ENCODE measurements around the gene GABPB2. TPM values are rescaled to one million over a fixed set of nuclear protein-coding genes. Genes with fewer than 3 reads are reported as not detected.

GABPB2 gene
- polyA plus RNA-seq, 3 donors: 2.2 to 14.0 (median 2.2) TPM

GRCh38 chr1:151144474-151145303, 74.1 kb downstream of the GABPB2 start:
- Histone ChIP-seq H3K36me3 (replicated peaks in 1 of 2; ENCODE audit: control insufficient read depth in 1 of 2, insufficient read depth in 2 of 2, low read length in 2 of 2) (no peaks in the 10 kb centered on the region), H3K9ac (ENCODE audit: insufficient read depth, low read length, poor library complexity, severe bottlenecking) (no peak overlapping the region), H3K27ac (ENCODE audit: low read depth in 1 of 2, low read length in 2 of 2) (no peak overlapping the region), H3K9me3 (replicated peaks in 1 of 2; ENCODE audit: control insufficient read depth in 1 of 2, insufficient read depth in 1 of 2, low read length in 2 of 2) (no peaks in the 10 kb centered on the region), H3K4me2 (replicated peaks; ENCODE audit: extremely low read depth, low read length, poor library complexity, severe bottlenecking) (no peak overlapping the region), H3K79me2 (ENCODE audit: insufficient read depth, low read length) (no peaks in the 10 kb centered on the region), H3K27me3 (ENCODE audit: control insufficient read depth in 2 of 2, insufficient read depth in 2 of 2, low read length in 2 of 2) (peaks cover 2 to 19% of the 10 kb centered on the region in 2 donors), H3K4me3 (replicated peaks in 1 of 3; ENCODE audit: low read depth in 2 of 3, low read length in 3 of 3) (no peak overlapping the region), H3K4me1 (ENCODE audit: control insufficient read depth in 1 of 2, insufficient read depth in 2 of 2, low read length in 2 of 2) (peaks cover 13 to 23% of the 10 kb centered on the region in 2 donors), H2AFZ (ENCODE audit: insufficient read depth, low read depth, low read length, poor library complexity, severe bottlenecking) (no peak overlapping the region), H4K20me1 (ENCODE audit: insufficient read depth, low read length) (no peaks in the 10 kb centered on the region)
- Mint-ChIP-seq H3K27ac (peak overlapping the region in 1 of 7 donors; percentile 9), H3K4me3 (peak overlapping the region; percentile 93 to 100), H3K4me1 (peaks cover 24% of the 10 kb centered on the region), H3K27me3 (ENCODE audit: low read depth in 3 of 3) (peaks cover 26 to 44% (median 34%) of the 10 kb centered on the region in 3 donors), H3K36me3 (peaks cover 0 to 4% of the 10 kb centered on the region in 2 donors), H3K9me3 (peaks cover 0 to 3% (median 0%) of the 10 kb centered on the region in 7 donors)
- TF ChIP-seq, protein P1, sequence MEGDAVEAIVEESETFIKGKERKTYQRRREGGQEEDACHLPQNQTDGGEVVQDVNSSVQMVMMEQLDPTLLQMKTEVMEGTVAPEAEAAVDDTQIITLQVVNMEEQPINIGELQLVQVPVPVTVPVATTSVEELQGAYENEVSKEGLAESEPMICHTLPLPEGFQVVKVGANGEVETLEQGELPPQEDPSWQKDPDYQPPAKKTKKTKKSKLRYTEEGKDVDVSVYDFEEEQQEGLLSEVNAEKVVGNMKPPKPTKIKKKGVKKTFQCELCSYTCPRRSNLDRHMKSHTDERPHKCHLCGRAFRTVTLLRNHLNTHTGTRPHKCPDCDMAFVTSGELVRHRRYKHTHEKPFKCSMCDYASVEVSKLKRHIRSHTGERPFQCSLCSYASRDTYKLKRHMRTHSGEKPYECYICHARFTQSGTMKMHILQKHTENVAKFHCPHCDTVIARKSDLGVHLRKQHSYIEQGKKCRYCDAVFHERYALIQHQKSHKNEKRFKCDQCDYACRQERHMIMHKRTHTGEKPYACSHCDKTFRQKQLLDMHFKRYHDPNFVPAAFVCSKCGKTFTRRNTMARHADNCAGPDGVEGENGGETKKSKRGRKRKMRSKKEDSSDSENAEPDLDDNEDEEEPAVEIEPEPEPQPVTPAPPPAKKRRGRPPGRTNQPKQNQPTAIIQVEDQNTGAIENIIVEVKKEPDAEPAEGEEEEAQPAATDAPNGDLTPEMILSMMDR (IDR thresholded peaks at IDR 0.05): no peak
- no peak for DNase-seq
- intact Hi-C loops (cut with micrococcal nuclease): no loop called here
- 89% methylated on average over 5 of the region's 7 CpGs for WGBS (ENCODE audit: insufficient coverage)

GRCh38 chr1:151145304-151146071, 74.9 kb downstream of the GABPB2 start:
- peaks cover 30 to 43% (median 34%) of the 10 kb centered on the region in 3 donors for H3K27me3 Mint-ChIP-seq (ENCODE audit: low read depth in 3 of 3)
- peak overlapping the region; percentile 69 for H3K9ac ChIP-seq (ENCODE audit: insufficient read depth, low read length, poor library complexity, severe bottlenecking)
- peaks cover 24% of the 10 kb centered on the region for H3K4me1 Mint-ChIP-seq
- H3K4me1 ChIP-seq (ENCODE audit: control insufficient read depth in 1 of 2, insufficient read depth in 2 of 2, low read length in 2 of 2): peaks cover 13 to 23% of the 10 kb centered on the region in 2 donors
- H3K4me3 ChIP-seq (replicated peaks in 1 of 3; ENCODE audit: low read depth in 2 of 3, low read length in 3 of 3): peak overlapping the region; percentile 59 to 93 (median 64)
- H4K20me1 ChIP-seq (ENCODE audit: insufficient read depth, low read length): no peaks in the 10 kb centered on the region
- no peaks in the 10 kb centered on the region for H3K36me3 ChIP-seq (replicated peaks in 1 of 2; ENCODE audit: control insufficient read depth in 1 of 2, insufficient read depth in 2 of 2, low read length in 2 of 2)
- peaks cover 0 to 3% (median 0%) of the 10 kb centered on the region in 7 donors for H3K9me3 Mint-ChIP-seq
- DNase-seq: no peak
- no peak overlapping the region for H3K27ac ChIP-seq (ENCODE audit: low read depth in 1 of 2, low read length in 2 of 2)
- H2AFZ ChIP-seq (ENCODE audit: insufficient read depth, low read depth, low read length, poor library complexity, severe bottlenecking): peak overlapping the region; percentile 99
- H3K27me3 ChIP-seq (ENCODE audit: control insufficient read depth in 2 of 2, insufficient read depth in 2 of 2, low read length in 2 of 2): peaks cover 2 to 19% of the 10 kb centered on the region in 2 donors
- peak overlapping the region; percentile 100 for H3K4me2 ChIP-seq (replicated peaks; ENCODE audit: extremely low read depth, low read length, poor library complexity, severe bottlenecking)
- peak overlapping the region in 1 of 7 donors; percentile 75 for H3K27ac Mint-ChIP-seq
- H3K36me3 Mint-ChIP-seq: peaks cover 0 to 4% of the 10 kb centered on the region in 2 donors
- H3K9me3 ChIP-seq (replicated peaks in 1 of 2; ENCODE audit: control insufficient read depth in 1 of 2, insufficient read depth in 1 of 2, low read length in 2 of 2): no peaks in the 10 kb centered on the region
- peak overlapping the region; percentile 93 to 100 for H3K4me3 Mint-ChIP-seq
- WGBS (ENCODE audit: insufficient coverage): 20% methylated on average over 39 of the region's 43 CpGs
- TF ChIP-seq, protein P1 (IDR thresholded peaks at IDR 0.05): no peak
- H3K79me2 ChIP-seq (ENCODE audit: insufficient read depth, low read length): no peaks in the 10 kb centered on the region
- intact Hi-C loops (cut with micrococcal nuclease): no loop called here

All from CD14-positive monocyte (primary cell).